HG02610 (cell line): ENCODE measurements around the gene TFAP2D.

Experiments
- ATAC-seq: cut with Tn5 transposase; IDR thresholded peaks from one replicate; pipeline ENCODE4 v1.9.1; 2021; ENCODE audit warnings: mild to moderate bottlenecking, moderate library complexity; ENCODE audit not compliant: unreplicated experiment

Gene TFAP2D

GRCh38 chr6:50713226-50713625 is at the start of gene TFAP2D:
Gene TFAP2D, plus strand, starts transcription at chr6:50713526. Its CDS starts 530 bp downstream, at chr6:50714056.
- ATAC-seq, result no peak

GRCh38 chr6:50663806-50664205 is 49.5 kb upstream of the TFAP2D start:
- no peak for ATAC-seq

- no peak for ATAC-seq
Observed at GRCh38 chr6:50666089-50666488, 47.2 kb upstream of the TFAP2D start.

GRCh38 chr6:50681213-50681824 is 32.0 kb upstream of the TFAP2D start:
- ATAC-seq, result no peak

GRCh38 chr6:50689210-50689609 is 24.1 kb upstream of the TFAP2D start:
- no peak for ATAC-seq

- ATAC-seq, result no peak
Observed at GRCh38 chr6:50691814-50692495, 21.4 kb upstream of the TFAP2D start.

- no peak for ATAC-seq
Observed at GRCh38 chr6:50698546-50698945, 14.8 kb upstream of the TFAP2D start.

- peak; percentile 68 for ATAC-seq
Observed at GRCh38 chr6:50699051-50699775, 14.1 kb upstream of the TFAP2D start.

- no peak for ATAC-seq
Observed at GRCh38 chr6:50706575-50706974, 6.8 kb upstream of the TFAP2D start.

GRCh38 chr6:50707191-50707590 is 6.1 kb upstream of the TFAP2D start:
- no peak for ATAC-seq

- no peak for ATAC-seq
Observed at GRCh38 chr6:50707652-50708300, 5.5 kb upstream of the TFAP2D start.

- no peak for ATAC-seq
Observed at GRCh38 chr6:50708664-50709365, 4.5 kb upstream of the TFAP2D start.

- no peak for ATAC-seq
Observed at GRCh38 chr6:50709366-50709734, 4.0 kb upstream of the TFAP2D start.

GRCh38 chr6:50711686-50712085 is 1.6 kb upstream of the TFAP2D start:
- no peak for ATAC-seq

- ATAC-seq, result no peak
Observed at GRCh38 chr6:50712291-50712690, 1.0 kb upstream of the TFAP2D start.

- no peak for ATAC-seq
Observed at GRCh38 chr6:50713977-50714486, 706 bp downstream of the TFAP2D start.

- ATAC-seq, result no peak
Observed at GRCh38 chr6:50714487-50715379, 1.4 kb downstream of the TFAP2D start.

- ATAC-seq, result no peak
Observed at GRCh38 chr6:50716899-50717509, 3.7 kb downstream of the TFAP2D start.

GRCh38 chr6:50717734-50718457 is 4.6 kb downstream of the TFAP2D start:
- ATAC-seq, result no peak
